Cardiac septum (tissue), 1 donor: Measurements from ENCODE around the gene JTB. TPM values are rescaled to one million over a fixed set of nuclear protein-coding genes. Genes with fewer than 3 reads are reported as not detected.

ENCODE experiments used
- microRNA-seq: library from miRNA; unstranded; fragments of <30 nt; microRNA quantifications from one replicate; pipeline ENCODE4 v1.2.0, GENCODE V29; 2020
- total RNA-seq: library from RNA; stranded (reverse); fragmentation: NEBNext Ultra II Directional; extraction: Animal tissue kit (Norgen Biotek cat#: 25700); gene quantifications from one replicate; pipeline ENCODE4 v1.2.1, GENCODE V29; 2021
- donor health status: DM: no; HTN: no; CAD: no.

The JTB gene
- total RNA-seq, 1 donor from 2014 or later: 61.7 TPM

Small RNAs within 50 kb of the gene (microRNA-seq; reads per million reads assigned to microRNA genes)
- not detected for gene MIR6737

Other genes starting within 250 kb of the JTB start
- 35.2 TPM for gene INTS3, start 249.6 kb downstream of the JTB start, total RNA-seq
- gene SLC27A3, start 202.3 kb downstream of the JTB start, total RNA-seq: 9.8 TPM
- 45.7 TPM for gene GATAD2B, start 54.7 kb downstream of the JTB start, total RNA-seq
- gene DENND4B, start 31.0 kb downstream of the JTB start, total RNA-seq: 42.7 TPM
- 20.6 TPM for gene CRTC2, start 19.1 kb downstream of the JTB start, total RNA-seq
- 40.2 TPM for gene SLC39A1, start 14.1 kb downstream of the JTB start, total RNA-seq
- gene CREB3L4, start 9.8 kb downstream of the JTB start, total RNA-seq: 3.8 TPM
- gene RAB13, start 8.7 kb upstream of the JTB start, total RNA-seq: 57.3 TPM
- gene RPS27, start 13.1 kb upstream of the JTB start, total RNA-seq: 712 TPM
- gene NUP210L, start 177.4 kb upstream of the JTB start, total RNA-seq: 0.48 TPM
- gene TPM3, start 214.4 kb upstream of the JTB start, total RNA-seq: 364 TPM
- gene CFAP141, start 228.7 kb upstream of the JTB start, total RNA-seq: not detected
- gene UBAP2L, start 243.3 kb upstream of the JTB start, total RNA-seq: 111 TPM